C4-2B (cell line): ENCODE measurements around the gene KRTAP10-12.

Experiments used
- CTCF ChIP-seq: fragments of 450-650 bp; conservative IDR thresholded peaks from 2 replicates; pipeline ENCODE4 v1.5.1; 2017; ENCODE audit warnings: mild to moderate bottlenecking
- ZFX ChIP-seq: fragments of 450-650 bp; IDR thresholded peaks from 2 replicates; pipeline ENCODE4 v1.6.1; 2017

DNA sequence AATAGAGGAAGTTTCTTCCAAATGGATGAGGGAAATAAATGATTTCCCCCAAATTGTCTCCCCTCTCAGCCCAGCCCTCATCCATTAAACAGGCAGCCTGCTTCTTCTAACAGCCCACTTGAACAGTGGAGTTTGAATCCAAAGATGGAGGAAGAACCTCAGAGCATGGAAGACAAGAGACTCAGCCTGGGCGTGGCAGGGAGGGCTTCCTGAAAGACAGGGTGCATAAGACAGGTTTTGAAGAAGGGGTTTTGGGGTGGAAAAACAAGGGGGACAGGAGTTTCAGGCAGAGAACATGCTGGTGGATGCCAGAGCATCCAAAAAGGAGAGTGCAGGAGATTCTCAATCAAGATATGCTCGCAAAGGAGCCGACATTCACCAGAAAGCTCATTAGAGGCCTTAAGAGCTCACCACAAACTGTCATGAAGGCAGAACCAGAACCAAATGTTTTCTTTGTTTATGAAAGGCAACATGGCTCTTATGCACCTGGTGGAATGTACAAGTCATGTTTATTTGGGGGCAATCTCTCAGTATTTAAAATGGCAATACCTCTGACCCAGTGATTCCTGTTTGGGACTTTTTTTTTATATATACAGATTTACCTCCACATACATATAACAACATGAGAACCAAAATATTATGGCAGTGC lies 40.9 kb downstream of the KRTAP10-12 start:
- TF ChIP-seq CTCF (no peak), ZFX (no peak)
